DND-41 (cell line): ENCODE measurements around the gene DNAH12.

ENCODE experiments used
- EZH2 ChIP-seq: IDR thresholded peaks from 3 replicates; pipeline ENCODE4 v1.6.1; 2012; ENCODE audit warnings: borderline replicate concordance, low read depth, mild to moderate bottlenecking, moderate library complexity, low read length, inconsistent platforms; ENCODE audit not compliant: severe bottlenecking
- TF ChIP-seq, protein P1 (sequence below): IDR thresholded peaks from 2 replicates; pipeline ENCODE4 v1.5.1; 2012; ENCODE audit warnings: borderline replicate concordance, low read length, moderate library complexity, mild to moderate bottlenecking; ENCODE audit not compliant: poor library complexity, severe bottlenecking; ENCODE audit errors: extremely low read depth

- TF ChIP-seq, protein P1, sequence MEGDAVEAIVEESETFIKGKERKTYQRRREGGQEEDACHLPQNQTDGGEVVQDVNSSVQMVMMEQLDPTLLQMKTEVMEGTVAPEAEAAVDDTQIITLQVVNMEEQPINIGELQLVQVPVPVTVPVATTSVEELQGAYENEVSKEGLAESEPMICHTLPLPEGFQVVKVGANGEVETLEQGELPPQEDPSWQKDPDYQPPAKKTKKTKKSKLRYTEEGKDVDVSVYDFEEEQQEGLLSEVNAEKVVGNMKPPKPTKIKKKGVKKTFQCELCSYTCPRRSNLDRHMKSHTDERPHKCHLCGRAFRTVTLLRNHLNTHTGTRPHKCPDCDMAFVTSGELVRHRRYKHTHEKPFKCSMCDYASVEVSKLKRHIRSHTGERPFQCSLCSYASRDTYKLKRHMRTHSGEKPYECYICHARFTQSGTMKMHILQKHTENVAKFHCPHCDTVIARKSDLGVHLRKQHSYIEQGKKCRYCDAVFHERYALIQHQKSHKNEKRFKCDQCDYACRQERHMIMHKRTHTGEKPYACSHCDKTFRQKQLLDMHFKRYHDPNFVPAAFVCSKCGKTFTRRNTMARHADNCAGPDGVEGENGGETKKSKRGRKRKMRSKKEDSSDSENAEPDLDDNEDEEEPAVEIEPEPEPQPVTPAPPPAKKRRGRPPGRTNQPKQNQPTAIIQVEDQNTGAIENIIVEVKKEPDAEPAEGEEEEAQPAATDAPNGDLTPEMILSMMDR, result no peak
- TF ChIP-seq EZH2, result no peak
Measured at GRCh38 chr3:57587905-57588304, 43.8 kb upstream of the DNAH12 start.
